ENCODE measurements around the gene SF3B1.
A peak's percentile ranks its signal among the peaks of the same experiment; 100 is the strongest.
"Not testable (repeated sequence)": the region's sequence is repeated elsewhere in the genome, so short reads cannot be mapped to it uniquely, and the experiment has no call there.

The SF3B1 gene

GRCh38 chr2:197434541-197435513, at the start of gene SF3B1:
Gene SF3B1, minus strand, starts transcription at chr2:197435028. Its CDS starts 29 bp downstream, at chr2:197434999.
- peak; percentile 98 for DNase-seq (ENCODE audit: low read depth)

- DNase-seq (ENCODE audit: low read depth): not testable (repeated sequence)
Measured at GRCh38 chr2:197484248-197484647, 49.4 kb upstream of the SF3B1 start.

GRCh38 chr2:197480165-197481036, 45.6 kb upstream of the SF3B1 start:
- no peak for DNase-seq (ENCODE audit: low read depth)

- no peak for DNase-seq (ENCODE audit: low read depth)
Measured at GRCh38 chr2:197477797-197478196, 43.0 kb upstream of the SF3B1 start.

GRCh38 chr2:197472166-197472565, 37.3 kb upstream of the SF3B1 start:
- no peak for DNase-seq (ENCODE audit: low read depth)

GRCh38 chr2:197464175-197464574, 29.3 kb upstream of the SF3B1 start:
- no peak for DNase-seq (ENCODE audit: low read depth)

GRCh38 chr2:197461057-197461456, 26.2 kb upstream of the SF3B1 start:
- DNase-seq (ENCODE audit: low read depth): no peak

GRCh38 chr2:197460649-197461048, 25.8 kb upstream of the SF3B1 start:
- no peak for DNase-seq (ENCODE audit: low read depth)

GRCh38 chr2:197455428-197455827, 20.6 kb upstream of the SF3B1 start:
- DNase-seq (ENCODE audit: low read depth): no peak

- no peak for DNase-seq (ENCODE audit: low read depth)
Measured at GRCh38 chr2:197454923-197455322, 20.1 kb upstream of the SF3B1 start.

- no peak for DNase-seq (ENCODE audit: low read depth)
Measured at GRCh38 chr2:197453914-197454398, 19.1 kb upstream of the SF3B1 start.

GRCh38 chr2:197453123-197453913, 18.5 kb upstream of the SF3B1 start, which contains the start of gene COQ10B:
Gene COQ10B, plus strand, starts transcription at chr2:197453552. Its CDS starts 9 bp downstream, at chr2:197453561.
- peak; percentile 98 for DNase-seq (ENCODE audit: low read depth)

GRCh38 chr2:197452754-197453122, 17.9 kb upstream of the SF3B1 start:
- no peak for DNase-seq (ENCODE audit: low read depth)

GRCh38 chr2:197450935-197451358, 16.1 kb upstream of the SF3B1 start:
- not testable (repeated sequence) for DNase-seq (ENCODE audit: low read depth)

GRCh38 chr2:197450465-197450864, 15.6 kb upstream of the SF3B1 start:
- no peak for DNase-seq (ENCODE audit: low read depth)

GRCh38 chr2:197446844-197447243, 12.0 kb upstream of the SF3B1 start:
- no peak for DNase-seq (ENCODE audit: low read depth)

GRCh38 chr2:197445746-197446145, 10.9 kb upstream of the SF3B1 start:
- DNase-seq (ENCODE audit: low read depth): no peak

GRCh38 chr2:197442857-197443256, 8.0 kb upstream of the SF3B1 start:
- DNase-seq (ENCODE audit: low read depth): no peak

- no peak for DNase-seq (ENCODE audit: low read depth)
Measured at GRCh38 chr2:197437380-197437779, 2.6 kb upstream of the SF3B1 start.

GRCh38 chr2:197435598-197436420, 981 bp upstream of the SF3B1 start:
- no peak for DNase-seq (ENCODE audit: low read depth)

Data from activated T-cell treated with anti-CD3 and anti-CD28 coated beads for 48 hours (primary cell).